ENCODE data around the gene PLCH2. TPM values are rescaled to one million over a fixed set of nuclear protein-coding genes. Genes with fewer than 3 reads are reported as not detected.
A peak's percentile ranks its signal among the peaks of the same experiment; 100 is the strongest.

Gene PLCH2
- total RNA-seq, 1 donor from 2014 or later = 2.9 TPM

DNA sequence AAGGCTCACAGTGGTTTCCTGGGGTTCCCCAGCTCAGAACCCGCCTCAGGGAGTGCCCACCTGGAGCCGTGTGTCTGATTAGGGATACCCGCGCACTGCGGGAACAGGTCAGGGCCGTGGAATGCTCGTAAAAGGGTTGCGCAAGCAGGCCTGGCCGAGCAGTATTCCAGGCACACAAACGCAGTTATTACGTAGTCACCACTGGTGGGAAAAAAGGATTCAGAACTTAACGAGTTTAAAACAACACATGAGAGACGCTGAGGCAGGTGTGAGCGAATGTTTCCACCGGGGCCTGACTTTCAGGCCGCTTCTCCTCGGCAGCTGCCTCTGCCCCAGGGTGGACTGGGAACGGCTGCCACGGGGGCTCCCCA lies 18.2 kb downstream of the PLCH2 start:
- no peak overlapping the region for H3K27ac Mint-ChIP-seq
- no peak for DNase-seq (ENCODE audit: low spot score)
- H3K9me3 Mint-ChIP-seq = no peaks in the 10 kb centered on the region
- H3K36me3 Mint-ChIP-seq (ENCODE audit: low read depth) = peaks cover 2% of the 10 kb centered on the region
- intact Hi-C loops (cut with micrococcal nuclease) = no loop called here
- H3K27me3 Mint-ChIP-seq (ENCODE audit: insufficient read depth) = no peaks in the 10 kb centered on the region
- H3K4me3 Mint-ChIP-seq = no peak overlapping the region
- no peaks in the 10 kb centered on the region for H3K4me1 Mint-ChIP-seq (ENCODE audit: low read depth)

DNA sequence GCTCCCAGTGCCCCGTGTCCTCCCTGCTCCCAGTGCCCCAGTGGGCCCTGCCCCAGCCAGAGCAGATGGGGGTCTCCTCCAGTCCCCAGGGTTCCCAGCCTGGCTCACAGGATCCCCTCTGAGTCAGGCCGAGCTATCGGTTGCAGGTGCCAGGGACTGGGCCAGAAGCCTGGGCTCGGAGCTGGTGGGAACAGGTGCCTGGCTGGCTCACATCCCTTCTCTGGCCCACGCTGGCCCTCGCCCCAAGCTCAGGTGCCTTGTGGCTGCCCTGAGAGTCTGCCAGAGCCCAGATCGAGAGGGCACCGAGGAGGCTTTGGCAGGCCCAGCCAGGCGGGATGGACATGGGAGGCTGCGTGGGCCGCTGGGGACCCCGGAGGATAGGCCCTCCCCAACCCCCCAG lies 18.9 kb downstream of the PLCH2 start:
- H3K4me1 Mint-ChIP-seq (ENCODE audit: low read depth) = no peaks in the 10 kb centered on the region
- peaks cover 2% of the 10 kb centered on the region for H3K36me3 Mint-ChIP-seq (ENCODE audit: low read depth)
- no peaks in the 10 kb centered on the region for H3K9me3 Mint-ChIP-seq
- no peaks in the 10 kb centered on the region for H3K27me3 Mint-ChIP-seq (ENCODE audit: insufficient read depth)
- DNase-seq (ENCODE audit: low spot score) = no peak
- H3K27ac Mint-ChIP-seq = no peak overlapping the region
- no peak overlapping the region for H3K4me3 Mint-ChIP-seq
- intact Hi-C loops (cut with micrococcal nuclease) = no loop called here

DNA sequence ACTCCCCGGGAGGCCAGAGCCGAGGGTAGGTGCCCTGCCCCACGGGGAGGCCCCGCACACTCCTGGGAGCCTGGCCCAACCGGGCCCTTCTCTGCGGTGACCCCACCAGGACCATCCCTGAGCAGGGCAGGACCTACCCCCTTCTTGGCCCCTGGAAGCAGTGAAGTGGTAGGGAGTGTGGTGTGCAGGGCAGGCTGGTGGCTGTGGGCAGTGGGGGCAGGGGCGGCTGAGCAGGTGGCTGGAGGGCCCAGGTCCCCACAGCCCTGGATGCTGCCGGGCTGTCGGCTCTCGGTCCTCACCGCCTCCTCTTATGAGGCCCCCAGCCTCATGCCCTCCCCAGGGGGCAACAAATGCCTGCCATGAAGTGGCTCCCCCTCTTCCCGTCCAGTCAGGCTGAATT lies 19.5 kb downstream of the PLCH2 start:
- H3K9me3 Mint-ChIP-seq = no peaks in the 10 kb centered on the region
- no peak overlapping the region for H3K4me3 Mint-ChIP-seq
- no peak overlapping the region for H3K27ac Mint-ChIP-seq
- H3K27me3 Mint-ChIP-seq (ENCODE audit: insufficient read depth) = no peaks in the 10 kb centered on the region
- intact Hi-C loops (cut with micrococcal nuclease) = no loop called here
- peaks cover 2% of the 10 kb centered on the region for H3K36me3 Mint-ChIP-seq (ENCODE audit: low read depth)
- DNase-seq (ENCODE audit: low spot score) = no peak
- H3K4me1 Mint-ChIP-seq (ENCODE audit: low read depth) = peaks cover 5% of the 10 kb centered on the region

DNA sequence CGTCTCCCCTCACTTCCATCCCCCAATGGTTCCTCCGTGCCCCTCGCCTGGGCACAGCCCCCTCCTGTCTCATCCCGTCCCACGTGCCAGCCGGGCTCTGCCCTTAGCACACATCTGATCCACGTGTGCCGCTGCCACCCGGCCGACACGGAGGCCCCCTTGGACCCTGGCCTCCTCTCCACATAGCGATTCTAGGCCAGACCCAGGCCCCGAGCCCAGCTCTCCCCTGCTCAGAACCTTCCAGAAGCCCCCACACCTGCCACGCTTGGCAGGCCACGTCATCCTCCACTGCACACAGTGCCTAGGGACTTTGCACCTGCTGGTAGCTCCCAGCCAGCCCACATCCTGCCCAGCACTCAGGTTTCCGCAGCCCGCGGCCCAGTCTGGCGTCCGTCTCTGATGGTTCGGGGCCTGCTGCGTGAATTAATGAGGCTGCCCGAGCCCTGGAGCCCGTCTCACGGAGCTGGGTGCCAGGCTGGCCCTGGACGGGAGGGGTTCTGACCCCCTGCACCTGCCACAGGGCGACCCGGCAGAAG lies 20.1 kb downstream of the PLCH2 start:
- H3K27ac Mint-ChIP-seq = no peak overlapping the region
- no peaks in the 10 kb centered on the region for H3K27me3 Mint-ChIP-seq (ENCODE audit: insufficient read depth)
- peaks cover 5% of the 10 kb centered on the region for H3K4me1 Mint-ChIP-seq (ENCODE audit: low read depth)
- H3K9me3 Mint-ChIP-seq = no peaks in the 10 kb centered on the region
- no peak for DNase-seq (ENCODE audit: low spot score)
- no peak overlapping the region for H3K4me3 Mint-ChIP-seq
- intact Hi-C loops (cut with micrococcal nuclease) = no loop called here
- H3K36me3 Mint-ChIP-seq (ENCODE audit: low read depth) = peaks cover under 1% of the 10 kb centered on the region

DNA sequence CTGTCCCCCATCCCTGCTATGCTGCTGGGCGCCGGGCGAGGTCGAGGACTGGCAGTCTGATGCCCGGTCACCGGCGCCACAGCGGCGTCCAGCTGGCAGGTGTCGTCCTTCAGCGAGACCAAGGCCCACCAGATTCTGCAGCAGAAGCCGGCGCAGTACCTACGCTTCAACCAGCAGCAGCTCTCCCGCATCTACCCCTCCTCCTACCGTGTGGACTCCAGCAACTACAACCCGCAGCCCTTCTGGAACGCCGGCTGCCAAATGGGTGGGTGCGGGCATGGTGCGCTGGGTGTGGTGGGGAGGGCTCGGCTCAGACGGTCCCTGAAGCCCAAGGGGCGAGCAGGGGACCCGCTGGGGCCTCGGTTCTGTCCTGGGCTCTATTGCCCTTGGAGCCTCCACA lies 20.7 kb downstream of the PLCH2 start:
- no peak for DNase-seq (ENCODE audit: low spot score)
- H3K4me3 Mint-ChIP-seq = no peak overlapping the region
- H3K4me1 Mint-ChIP-seq (ENCODE audit: low read depth) = peaks cover 5% of the 10 kb centered on the region
- H3K27me3 Mint-ChIP-seq (ENCODE audit: insufficient read depth) = no peaks in the 10 kb centered on the region
- no peaks in the 10 kb centered on the region for H3K9me3 Mint-ChIP-seq
- intact Hi-C loops (cut with micrococcal nuclease) = no loop called here
- H3K36me3 Mint-ChIP-seq (ENCODE audit: low read depth) = no peaks in the 10 kb centered on the region
- no peak overlapping the region for H3K27ac Mint-ChIP-seq

DNA sequence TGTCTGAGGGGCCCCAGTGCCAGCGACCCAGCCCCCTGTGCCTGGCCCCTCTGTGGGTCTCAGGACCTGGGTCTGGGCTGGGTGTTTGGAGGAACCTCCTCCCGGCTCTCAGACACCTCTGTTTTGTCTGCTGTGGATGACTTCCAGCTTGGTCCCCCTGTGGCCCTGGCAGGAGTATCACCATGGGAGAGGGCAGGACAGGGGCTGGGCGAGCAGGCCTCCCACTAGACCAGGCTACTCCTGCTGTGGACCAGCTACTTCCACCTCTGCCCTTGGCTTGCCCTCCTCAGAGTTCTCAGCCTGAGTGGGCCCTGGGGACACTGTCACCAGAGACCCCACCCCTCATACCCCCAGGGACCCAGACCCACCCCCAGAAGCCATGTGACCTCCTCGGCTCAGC lies 21.8 kb downstream of the PLCH2 start:
- Mint-ChIP-seq H3K9me3 (no peaks in the 10 kb centered on the region), H3K4me3 (no peak overlapping the region), H3K36me3 (ENCODE audit: low read depth) (no peaks in the 10 kb centered on the region), H3K4me1 (ENCODE audit: low read depth) (peaks cover 5% of the 10 kb centered on the region), H3K27ac (no peak overlapping the region), H3K27me3 (ENCODE audit: insufficient read depth) (no peaks in the 10 kb centered on the region)
- DNase-seq (ENCODE audit: low spot score) = no peak
- intact Hi-C loops (cut with micrococcal nuclease) = no loop called here

DNA sequence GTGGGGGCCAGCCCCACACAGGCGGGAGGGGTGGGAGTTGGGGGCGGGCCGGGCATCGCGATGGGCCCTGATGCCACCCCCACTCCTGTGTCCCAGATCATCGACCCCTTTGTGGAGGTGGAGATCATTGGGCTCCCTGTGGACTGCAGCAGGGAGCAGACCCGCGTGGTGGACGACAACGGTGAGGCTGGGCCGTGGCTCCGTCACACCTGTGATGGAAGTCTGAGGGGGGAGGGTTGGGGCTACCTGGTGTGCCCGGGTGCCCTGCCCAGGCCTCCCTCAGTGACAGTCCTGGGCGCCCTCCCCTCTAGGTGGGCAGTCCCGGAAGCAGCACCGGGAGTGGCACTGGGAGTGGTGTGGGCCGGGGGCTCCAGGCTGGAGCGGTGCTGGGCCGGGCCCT lies 22.6 kb downstream of the PLCH2 start:
- intact Hi-C loops (cut with micrococcal nuclease) = no loop called here
- Mint-ChIP-seq H3K36me3 (ENCODE audit: low read depth) (no peaks in the 10 kb centered on the region), H3K27me3 (ENCODE audit: insufficient read depth) (no peaks in the 10 kb centered on the region), H3K9me3 (no peaks in the 10 kb centered on the region), H3K27ac (no peak overlapping the region), H3K4me1 (ENCODE audit: low read depth) (peaks cover 5% of the 10 kb centered on the region), H3K4me3 (no peak overlapping the region)
- no peak for DNase-seq (ENCODE audit: low spot score)

DNA sequence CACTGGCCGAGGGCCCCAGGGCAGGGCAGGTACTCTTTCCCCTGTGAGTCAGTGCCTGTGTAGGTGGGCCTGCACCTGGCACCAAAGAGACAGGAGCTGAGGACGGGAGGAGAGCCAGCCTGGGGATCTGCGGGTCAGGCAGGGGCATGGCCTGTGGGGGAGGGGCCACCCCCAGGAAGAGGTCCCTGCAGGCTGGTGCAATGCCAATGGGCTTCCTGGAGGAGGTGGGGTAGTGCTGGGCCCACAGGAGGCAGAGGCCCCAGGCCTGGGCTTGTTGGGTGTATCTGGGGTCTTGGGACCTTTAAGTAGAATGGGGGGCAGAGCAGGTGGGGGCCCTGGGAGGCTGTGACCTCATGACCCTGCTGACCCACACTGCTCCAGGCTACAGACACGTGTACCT lies 23.2 kb downstream of the PLCH2 start:
- H3K27me3 Mint-ChIP-seq (ENCODE audit: insufficient read depth) = no peaks in the 10 kb centered on the region
- intact Hi-C loops (cut with micrococcal nuclease) = no loop called here
- peak overlapping the region; percentile 23 for H3K27ac Mint-ChIP-seq

DNA sequence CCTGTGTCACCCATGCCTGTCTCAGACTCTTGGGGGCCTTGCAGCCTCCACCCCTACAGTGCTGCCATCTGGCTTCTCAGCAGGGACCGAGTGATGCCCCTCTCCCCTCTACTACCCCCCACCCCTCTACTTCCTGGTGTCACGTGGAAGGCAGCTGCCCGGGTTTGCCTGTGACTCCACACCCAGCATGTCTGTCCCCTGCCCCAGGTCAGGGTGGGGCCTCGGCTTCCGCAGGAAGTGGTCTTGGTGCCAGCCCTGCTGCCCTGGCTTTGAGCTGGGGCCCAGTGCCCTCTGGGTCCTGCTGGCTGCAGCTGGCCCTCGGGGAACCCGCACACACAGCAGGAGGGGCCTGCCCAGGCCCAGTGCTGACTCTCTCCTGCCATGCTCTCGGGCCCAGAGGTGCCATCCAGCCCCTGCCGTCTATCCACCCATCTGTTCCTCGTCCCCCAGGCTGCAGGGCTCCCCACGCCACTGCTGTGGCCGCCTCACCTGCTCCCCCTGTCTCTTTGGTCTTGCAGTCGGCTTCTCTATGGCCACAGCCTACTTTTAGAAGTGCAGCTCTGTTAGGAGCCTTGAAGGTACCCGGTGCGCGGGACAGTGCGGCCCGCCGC lies 24.0 kb downstream of the PLCH2 start:
- intact Hi-C loops (cut with micrococcal nuclease) = no loop called here
- peak overlapping the region; percentile 42 for H3K27ac Mint-ChIP-seq

More for the DNA sequence above, 23.2 kb downstream of the PLCH2 start:
- no peaks in the 10 kb centered on the region for H3K9me3 Mint-ChIP-seq
- H3K4me3 Mint-ChIP-seq = no peak overlapping the region
- peaks cover 5% of the 10 kb centered on the region for H3K4me1 Mint-ChIP-seq (ENCODE audit: low read depth)
- H3K36me3 Mint-ChIP-seq (ENCODE audit: low read depth) = no peaks in the 10 kb centered on the region
- DNase-seq (ENCODE audit: low spot score) = no peak

DNA sequence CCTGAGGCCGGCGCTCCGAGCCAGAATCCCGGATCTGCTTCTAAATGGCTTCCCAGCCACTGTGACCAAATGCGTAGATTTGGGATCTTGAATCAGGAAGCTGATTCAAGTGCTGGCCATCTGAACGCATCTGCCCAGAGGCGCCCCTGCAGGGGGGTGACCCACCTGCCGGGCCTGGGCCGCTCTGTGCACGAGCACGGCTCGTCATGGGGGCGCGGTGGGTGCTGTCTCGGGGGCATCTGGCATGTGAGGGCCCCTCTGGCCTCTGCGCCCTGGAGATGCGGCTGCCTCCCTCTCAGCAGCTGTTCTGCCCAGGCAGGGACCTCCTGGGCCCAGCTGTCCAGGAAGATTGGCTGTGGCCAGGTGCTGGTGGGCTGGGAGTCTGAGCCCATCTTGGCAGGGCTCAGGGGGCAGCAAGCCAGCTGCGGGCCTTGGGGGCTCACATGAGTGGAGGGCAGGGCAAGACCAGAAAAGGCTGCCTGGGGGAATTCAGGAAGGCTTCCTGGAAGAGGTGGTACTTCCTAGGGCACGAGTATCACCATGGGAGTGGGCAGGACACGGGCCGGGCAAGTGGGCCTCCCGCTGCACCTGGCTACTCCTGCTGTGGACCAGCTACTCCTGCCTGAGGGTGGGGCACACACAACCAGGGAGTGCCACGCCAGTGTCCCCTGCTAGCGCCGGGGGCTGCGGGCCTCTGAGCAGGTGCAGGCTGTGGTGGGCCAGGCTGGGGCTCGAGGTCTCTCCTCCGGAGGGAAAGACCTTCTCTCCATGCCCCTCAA lies 25.1 kb downstream of the PLCH2 start:
- no peak overlapping the region for H3K27ac Mint-ChIP-seq
- intact Hi-C loops (cut with micrococcal nuclease) = no loop called here
- H3K27me3 Mint-ChIP-seq (ENCODE audit: insufficient read depth) = no peaks in the 10 kb centered on the region
- H3K4me3 Mint-ChIP-seq = no peak overlapping the region
- no peaks in the 10 kb centered on the region for H3K9me3 Mint-ChIP-seq
- DNase-seq (ENCODE audit: low spot score) = no peak
- H3K4me1 Mint-ChIP-seq (ENCODE audit: low read depth) = peaks cover 5% of the 10 kb centered on the region
- H3K36me3 Mint-ChIP-seq (ENCODE audit: low read depth) = no peaks in the 10 kb centered on the region

More for the DNA sequence above, 24.0 kb downstream of the PLCH2 start:
- H3K36me3 Mint-ChIP-seq (ENCODE audit: low read depth) = no peaks in the 10 kb centered on the region
- H3K27me3 Mint-ChIP-seq (ENCODE audit: insufficient read depth) = no peaks in the 10 kb centered on the region
- H3K4me1 Mint-ChIP-seq (ENCODE audit: low read depth) = peaks cover 5% of the 10 kb centered on the region
- no peak for DNase-seq (ENCODE audit: low spot score)
- no peak overlapping the region for H3K4me3 Mint-ChIP-seq
- H3K9me3 Mint-ChIP-seq = no peaks in the 10 kb centered on the region

DNA sequence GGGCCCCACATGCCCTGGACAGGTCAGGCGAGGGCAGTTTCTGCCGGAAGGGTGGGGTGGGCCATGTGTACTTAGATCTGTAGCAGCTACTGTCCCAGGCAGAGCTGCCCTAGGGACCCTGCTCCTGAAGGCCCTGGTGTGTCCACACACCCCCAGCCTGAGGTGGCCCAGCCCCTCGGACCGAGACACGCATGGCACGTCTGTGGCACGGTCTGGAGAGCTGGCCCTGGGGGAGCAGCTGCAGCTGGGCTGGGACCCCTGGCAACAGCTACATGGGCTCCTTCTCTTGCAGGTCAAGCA lies 25.7 kb downstream of the PLCH2 start:
- no peak for DNase-seq (ENCODE audit: low spot score)
- intact Hi-C loops (cut with micrococcal nuclease) = no loop called here
- H3K27me3 Mint-ChIP-seq (ENCODE audit: insufficient read depth) = no peaks in the 10 kb centered on the region

DNA sequence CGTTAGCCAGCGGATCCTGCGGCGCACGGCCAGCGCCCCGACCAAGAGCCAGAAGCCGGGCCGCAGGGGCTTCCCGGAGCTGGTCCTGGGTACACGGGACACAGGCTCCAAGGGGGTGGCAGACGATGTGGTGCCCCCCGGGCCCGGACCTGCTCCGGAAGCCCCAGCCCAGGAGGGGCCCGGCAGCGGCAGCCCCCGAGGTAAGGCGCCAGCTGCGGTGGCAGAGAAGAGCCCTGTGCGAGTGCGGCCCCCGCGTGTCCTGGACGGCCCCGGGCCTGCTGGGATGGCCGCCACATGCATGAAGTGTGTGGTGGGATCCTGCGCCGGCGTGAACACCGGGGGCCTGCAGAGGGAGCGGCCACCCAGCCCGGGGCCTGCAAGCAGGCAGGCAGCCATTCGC lies 26.1 kb downstream of the PLCH2 start:
- H3K27me3 Mint-ChIP-seq (ENCODE audit: insufficient read depth) = no peaks in the 10 kb centered on the region
- no peak overlapping the region for H3K4me3 Mint-ChIP-seq
- H3K4me1 Mint-ChIP-seq (ENCODE audit: low read depth) = peaks cover 5% of the 10 kb centered on the region
- H3K27ac Mint-ChIP-seq = no peak overlapping the region
- H3K9me3 Mint-ChIP-seq = no peaks in the 10 kb centered on the region
- DNase-seq (ENCODE audit: low spot score) = no peak
- intact Hi-C loops (cut with micrococcal nuclease) = no loop called here
- H3K36me3 Mint-ChIP-seq (ENCODE audit: low read depth) = no peaks in the 10 kb centered on the region

More for the DNA sequence above, 25.7 kb downstream of the PLCH2 start:
- Mint-ChIP-seq H3K27ac (no peak overlapping the region), H3K36me3 (ENCODE audit: low read depth) (no peaks in the 10 kb centered on the region), H3K9me3 (no peaks in the 10 kb centered on the region), H3K4me3 (no peak overlapping the region), H3K4me1 (ENCODE audit: low read depth) (peaks cover 5% of the 10 kb centered on the region)

DNA sequence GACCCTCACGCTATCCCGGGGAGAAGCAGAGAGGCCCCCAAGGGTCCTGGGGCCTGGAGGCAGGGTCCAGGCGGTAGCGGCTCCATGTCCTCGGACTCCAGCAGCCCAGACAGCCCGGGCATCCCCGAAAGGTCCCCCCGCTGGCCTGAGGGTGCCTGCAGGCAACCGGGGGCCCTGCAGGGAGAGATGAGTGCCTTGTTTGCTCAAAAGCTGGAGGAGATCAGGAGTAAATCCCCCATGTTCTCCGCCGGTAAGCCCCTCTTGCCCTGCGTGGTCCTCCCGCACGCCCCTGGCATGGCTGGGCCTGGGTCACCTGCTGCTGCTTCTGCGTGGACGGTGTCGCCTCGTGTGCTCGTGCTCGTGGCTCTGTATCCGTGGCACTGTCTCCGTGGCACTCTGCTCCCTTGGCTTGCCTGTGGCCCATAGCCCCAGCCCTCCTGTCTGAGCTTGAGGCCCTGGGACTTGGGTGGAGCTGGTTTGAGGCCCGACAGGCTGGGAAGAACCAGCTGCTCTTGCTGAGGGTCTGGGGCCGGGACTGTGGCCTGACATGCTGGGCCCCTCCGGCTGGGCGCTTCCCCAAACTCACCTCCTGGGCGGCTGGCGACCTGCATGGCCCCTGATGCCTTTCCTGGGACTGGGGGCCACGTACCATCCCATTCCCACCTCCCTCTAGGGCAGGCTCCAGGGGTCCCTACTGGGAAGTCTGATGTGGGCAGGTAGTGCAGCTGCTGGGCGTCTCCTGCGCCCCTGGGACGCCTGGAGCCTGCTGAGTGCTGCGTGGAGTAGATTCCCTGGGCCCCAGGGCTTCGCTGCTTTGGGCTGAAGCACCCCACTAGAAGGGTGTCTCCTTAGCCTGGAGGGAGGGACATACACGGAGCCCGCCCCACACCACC lies 26.8 kb downstream of the PLCH2 start:
- no peaks in the 10 kb centered on the region for H3K36me3 Mint-ChIP-seq (ENCODE audit: low read depth)
- H3K4me3 Mint-ChIP-seq = no peak overlapping the region

More for the DNA sequence above, 26.8 kb downstream of the PLCH2 start:
- Mint-ChIP-seq H3K4me1 (ENCODE audit: low read depth) (peaks cover 5% of the 10 kb centered on the region), H3K27me3 (ENCODE audit: insufficient read depth) (no peaks in the 10 kb centered on the region), H3K27ac (no peak overlapping the region), H3K9me3 (no peaks in the 10 kb centered on the region)
- intact Hi-C loops (cut with micrococcal nuclease) = no loop called here
- no peak for DNase-seq (ENCODE audit: low spot score)

All from activated T-helper 1 cell treated with anti-CD3 and anti-CD28 coated beads, Interleukin-12 subunit alpha, Interleukin-12 subunit beta, Interleukin-2, Interleukin-4 antibody, amounts not matched to agents 30 ng/mL and 10 ng/mL and 1 ng/mL, durations not matched to agents 14 hours and 24 hours and 36 hours (primary cell).